ENCODE results near the gene VAV2. TPM values are rescaled to one million over a fixed set of nuclear protein-coding genes. Genes with fewer than 3 reads are reported as not detected.

The VAV2 gene
- polyA plus RNA-seq, 3 donors from 2014 or later, result 0.12 to 0.28 TPM; not detected in 1

DNA sequence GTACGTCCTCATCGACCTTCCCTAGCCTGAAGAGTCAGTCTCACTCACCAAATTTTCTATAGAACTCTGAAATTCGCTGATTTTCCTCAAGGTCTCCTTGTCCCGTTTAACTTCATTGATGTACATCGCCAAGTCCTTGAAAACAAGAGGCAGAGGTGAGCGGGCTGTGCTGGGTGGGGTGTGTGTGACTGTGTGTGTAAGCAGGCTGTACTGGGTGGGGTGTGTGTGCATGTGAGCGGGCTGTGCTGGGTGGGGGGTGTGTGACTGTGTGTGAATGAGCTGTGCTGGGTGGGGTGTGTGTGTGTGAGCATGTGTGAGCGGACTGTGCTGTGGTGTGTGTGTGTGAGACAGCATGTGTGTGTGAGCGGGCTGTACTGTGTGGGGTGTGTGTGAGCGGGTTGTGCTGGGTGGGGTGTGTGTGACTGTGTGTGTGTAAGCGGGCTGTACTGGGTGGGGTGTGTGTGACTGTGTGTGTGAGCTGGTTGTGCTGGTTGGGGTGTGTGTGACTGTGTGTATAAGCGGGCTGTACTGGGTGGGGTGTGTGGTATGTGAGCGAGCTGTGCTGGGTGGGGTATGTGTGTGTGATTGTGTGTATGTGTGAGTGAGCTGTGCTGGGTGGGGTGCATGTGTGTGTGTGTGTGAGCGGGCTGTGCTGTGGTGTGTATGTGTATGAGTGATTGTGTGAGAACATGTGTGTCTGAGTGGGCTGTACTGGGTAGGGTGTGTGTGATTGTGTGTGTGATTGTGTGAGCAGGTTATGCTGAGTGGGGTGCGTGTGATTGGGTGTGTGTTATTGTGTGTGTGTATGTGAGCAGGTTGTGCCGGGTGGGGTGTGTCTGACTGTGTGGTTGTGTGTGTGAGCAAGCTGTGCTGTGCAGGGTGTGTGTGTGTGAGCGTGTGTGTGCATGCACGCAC, 200.1 kb downstream of the VAV2 start:
- DNase-seq, result no peak
- H3K4me1 Mint-ChIP-seq, result peaks cover 0 to 8% of the 10 kb centered on the region in 2 donors
- peak overlapping the region in 1 of 6 donors; percentile 8 for H3K27ac Mint-ChIP-seq
- H3K27me3 Mint-ChIP-seq (ENCODE audit: low read depth in 3 of 3), result no peaks in the 10 kb centered on the region
- H3K4me3 Mint-ChIP-seq, result no peak overlapping the region
- no peaks in the 10 kb centered on the region for H3K9me3 Mint-ChIP-seq
- H3K36me3 Mint-ChIP-seq, result no peaks in the 10 kb centered on the region

DNA sequence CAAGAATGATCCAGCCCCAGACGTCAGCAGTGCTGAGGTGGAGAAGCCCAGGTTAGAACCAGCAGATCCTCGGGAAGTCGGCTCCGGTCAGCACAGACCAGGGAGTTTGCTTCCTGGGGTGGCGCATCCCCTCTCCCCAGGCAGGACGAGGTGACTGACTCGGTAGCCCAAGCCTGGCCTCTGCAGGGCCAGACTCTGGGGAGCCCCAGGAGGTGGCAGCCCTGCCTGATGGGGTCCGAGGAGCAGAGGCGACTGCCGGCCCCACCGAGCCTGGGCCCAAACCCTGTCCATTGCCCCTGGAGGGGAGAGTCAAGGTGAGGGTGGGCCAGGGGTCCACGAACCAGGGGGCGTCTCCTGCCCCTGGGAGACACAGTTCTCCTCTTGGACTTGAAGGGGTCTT, 201.1 kb downstream of the VAV2 start:
- no peaks in the 10 kb centered on the region for H3K27me3 Mint-ChIP-seq (ENCODE audit: low read depth in 3 of 3)
- H3K36me3 Mint-ChIP-seq, result no peaks in the 10 kb centered on the region
- DNase-seq, result no peak
- no peak overlapping the region for H3K4me3 Mint-ChIP-seq
- H3K27ac Mint-ChIP-seq, result no peak overlapping the region
- no peaks in the 10 kb centered on the region for H3K9me3 Mint-ChIP-seq
- peaks cover 0 to 8% of the 10 kb centered on the region in 2 donors for H3K4me1 Mint-ChIP-seq

GRCh38 chr9:133789778-133790177, 202.3 kb downstream of the VAV2 start:
- peaks cover 0 to 8% of the 10 kb centered on the region in 2 donors for H3K4me1 Mint-ChIP-seq
- H3K36me3 Mint-ChIP-seq, result no peaks in the 10 kb centered on the region
- no peak overlapping the region for H3K4me3 Mint-ChIP-seq
- no peaks in the 10 kb centered on the region for H3K27me3 Mint-ChIP-seq (ENCODE audit: low read depth in 3 of 3)
- no peak overlapping the region for H3K27ac Mint-ChIP-seq
- no peak for DNase-seq
- no peaks in the 10 kb centered on the region for H3K9me3 Mint-ChIP-seq

- peaks cover 0 to 8% of the 10 kb centered on the region in 2 donors for H3K4me1 Mint-ChIP-seq
- H3K27me3 Mint-ChIP-seq (ENCODE audit: low read depth in 3 of 3), result no peaks in the 10 kb centered on the region
- H3K4me3 Mint-ChIP-seq, result no peak overlapping the region
- no peaks in the 10 kb centered on the region for H3K9me3 Mint-ChIP-seq
- no peak for DNase-seq
- no peaks in the 10 kb centered on the region for H3K36me3 Mint-ChIP-seq
- H3K27ac Mint-ChIP-seq, result no peak overlapping the region
These were observed 203.1 kb downstream of the VAV2 start for GRCh38 chr9:133788819-133789717.

DNA sequence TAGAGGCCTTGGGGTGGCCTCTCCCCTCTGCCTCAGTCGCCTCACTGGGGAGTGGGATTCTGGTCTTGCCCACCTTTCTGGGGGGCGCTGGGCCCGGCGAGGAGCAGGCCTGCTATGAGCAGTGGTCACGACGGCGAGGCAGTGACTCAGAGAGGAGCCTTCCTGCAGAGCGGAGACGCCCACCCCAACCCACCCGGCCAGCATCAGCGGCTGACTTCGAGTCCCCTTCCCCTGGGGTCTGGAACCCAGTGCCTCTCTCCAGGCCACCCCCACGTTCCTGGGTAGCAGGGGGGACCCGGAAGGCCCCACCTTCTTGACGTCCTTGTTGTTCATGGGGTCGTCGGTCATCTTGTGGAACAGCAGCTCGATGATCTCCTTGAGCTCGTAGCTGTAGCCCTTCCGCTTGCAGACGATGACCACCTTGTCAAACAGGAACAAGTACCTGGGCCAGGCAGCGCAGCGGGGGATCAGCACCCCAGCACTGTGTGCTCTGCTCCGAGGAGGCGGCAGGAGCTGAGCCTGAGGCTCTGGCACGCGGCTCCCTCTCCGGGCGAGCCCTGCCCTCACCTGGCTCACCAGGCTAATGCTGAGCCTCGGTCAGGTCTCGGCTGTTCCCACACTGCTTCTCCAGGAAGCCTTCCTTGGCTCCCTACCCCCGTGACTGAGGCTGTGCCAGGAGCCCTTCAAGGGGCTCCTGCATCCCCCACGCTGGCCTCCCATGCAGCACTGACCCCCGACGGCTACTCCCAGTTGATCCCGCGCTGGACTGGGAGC, 203.9 kb downstream of the VAV2 start:
- Mint-ChIP-seq H3K4me3 (no peak overlapping the region), H3K27me3 (ENCODE audit: low read depth in 3 of 3) (no peaks in the 10 kb centered on the region), H3K4me1 (peaks cover 0 to 5% of the 10 kb centered on the region in 2 donors), H3K9me3 (no peaks in the 10 kb centered on the region), H3K36me3 (no peaks in the 10 kb centered on the region), H3K27ac (no peak overlapping the region)
- DNase-seq, result no peak

DNA sequence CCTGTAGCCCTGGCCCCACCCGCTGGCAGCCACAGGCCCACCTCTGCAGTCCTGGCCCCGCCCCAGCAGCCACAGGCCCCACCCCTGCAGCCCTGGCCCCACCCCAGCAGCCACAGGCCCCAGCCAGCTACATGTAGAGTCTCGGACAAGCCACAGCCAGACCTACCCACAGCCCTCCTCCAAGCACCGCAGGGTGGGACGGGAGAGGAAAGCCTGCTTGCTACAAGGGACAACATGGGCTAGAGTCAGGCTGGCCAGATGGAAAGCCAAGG, 204.4 kb downstream of the VAV2 start:
- peaks cover 0 to 1% (median 0%) of the 10 kb centered on the region in 3 donors for H3K27me3 Mint-ChIP-seq (ENCODE audit: low read depth in 3 of 3)
- no peaks in the 10 kb centered on the region for H3K36me3 Mint-ChIP-seq
- no peak overlapping the region for H3K27ac Mint-ChIP-seq
- peaks cover 0 to 2% of the 10 kb centered on the region in 2 donors for H3K4me1 Mint-ChIP-seq
- no peak for DNase-seq
- H3K9me3 Mint-ChIP-seq, result no peaks in the 10 kb centered on the region
- H3K4me3 Mint-ChIP-seq, result no peak overlapping the region

- H3K27me3 Mint-ChIP-seq (ENCODE audit: low read depth in 3 of 3), result peaks cover 0 to 1% (median 0%) of the 10 kb centered on the region in 3 donors
- no peaks in the 10 kb centered on the region for H3K36me3 Mint-ChIP-seq
- no peak for DNase-seq
- no peak overlapping the region for H3K4me3 Mint-ChIP-seq
- no peaks in the 10 kb centered on the region for H3K4me1 Mint-ChIP-seq
- no peaks in the 10 kb centered on the region for H3K9me3 Mint-ChIP-seq
- H3K27ac Mint-ChIP-seq, result no peak overlapping the region
These were observed 205.0 kb downstream of the VAV2 start for GRCh38 chr9:133786907-133787753.

DNA sequence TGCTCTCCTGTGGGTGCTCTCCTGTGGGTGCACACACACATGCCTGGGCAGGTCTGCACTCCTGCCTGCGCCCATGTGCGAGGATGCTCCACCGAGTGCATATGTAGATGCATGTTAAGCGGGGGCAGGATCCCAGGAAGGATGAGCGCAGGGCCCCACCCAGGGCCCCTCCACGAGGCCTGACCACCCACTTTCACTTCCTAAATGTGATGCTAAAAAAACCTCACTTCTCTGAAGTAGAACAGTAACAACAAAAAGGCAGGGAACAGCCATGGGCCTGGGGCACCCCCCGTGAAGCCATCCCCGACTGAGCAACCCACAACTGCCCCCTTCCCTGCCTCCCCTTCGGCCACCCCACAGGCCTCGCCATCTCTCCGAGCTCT, 205.8 kb downstream of the VAV2 start:
- Mint-ChIP-seq H3K27me3 (ENCODE audit: low read depth in 3 of 3) (peaks cover 0 to 1% (median 0%) of the 10 kb centered on the region in 3 donors), H3K27ac (no peak overlapping the region), H3K9me3 (no peaks in the 10 kb centered on the region), H3K4me3 (no peak overlapping the region), H3K36me3 (no peaks in the 10 kb centered on the region), H3K4me1 (no peaks in the 10 kb centered on the region)
- no peak for DNase-seq

GRCh38 chr9:133785753-133786370, 206.3 kb downstream of the VAV2 start:
- Mint-ChIP-seq H3K4me3 (no peak overlapping the region), H3K27ac (no peak overlapping the region), H3K4me1 (no peaks in the 10 kb centered on the region), H3K27me3 (ENCODE audit: low read depth in 3 of 3) (peaks cover 0 to 1% (median 1%) of the 10 kb centered on the region in 3 donors), H3K9me3 (no peaks in the 10 kb centered on the region), H3K36me3 (no peaks in the 10 kb centered on the region)
- no peak for DNase-seq

GRCh38 chr9:133784731-133785561, 207.2 kb downstream of the VAV2 start:
- DNase-seq, result no peak
- no peak overlapping the region for H3K27ac Mint-ChIP-seq
- H3K27me3 Mint-ChIP-seq (ENCODE audit: low read depth in 3 of 3), result peaks cover 0 to 3% (median 1%) of the 10 kb centered on the region in 3 donors
- H3K4me3 Mint-ChIP-seq, result no peak overlapping the region
- no peaks in the 10 kb centered on the region for H3K4me1 Mint-ChIP-seq
- H3K36me3 Mint-ChIP-seq, result no peaks in the 10 kb centered on the region
- H3K9me3 Mint-ChIP-seq, result no peaks in the 10 kb centered on the region

DNA sequence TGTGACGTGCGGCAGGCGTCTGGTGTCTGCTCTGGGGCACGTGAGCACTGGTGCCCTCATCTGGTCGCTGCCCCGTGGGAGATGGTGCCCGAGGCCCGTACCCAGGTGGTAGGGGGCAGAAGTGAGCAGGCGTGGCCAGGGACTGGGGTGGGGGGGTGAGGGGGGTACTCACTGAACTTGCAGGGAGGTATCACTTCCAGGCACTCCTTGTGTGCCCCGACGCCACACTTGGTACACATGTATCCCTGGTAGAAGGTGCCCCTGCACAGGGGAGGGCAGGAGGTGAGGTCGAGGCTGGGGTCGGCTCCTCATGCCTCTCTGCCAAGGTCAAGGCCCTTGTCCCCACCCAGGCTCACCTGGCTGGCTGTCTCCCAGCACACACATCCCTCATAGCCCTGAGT, 208.8 kb downstream of the VAV2 start:
- Mint-ChIP-seq H3K9me3 (no peaks in the 10 kb centered on the region), H3K27me3 (ENCODE audit: low read depth in 3 of 3) (peaks cover 0 to 3% (median 1%) of the 10 kb centered on the region in 3 donors), H3K27ac (no peak overlapping the region), H3K4me3 (no peak overlapping the region), H3K36me3 (no peaks in the 10 kb centered on the region), H3K4me1 (no peaks in the 10 kb centered on the region)
- DNase-seq, result no peak
